SKM-1 (cell line): ENCODE results near the gene NUP62.

Experiments
- DNase-seq: peaks from one replicate; lab custom pipeline; 2025; ENCODE audit not compliant: unreplicated experiment; lab: John Stamatoyannopoulos, UW

Gene NUP62

DNA sequence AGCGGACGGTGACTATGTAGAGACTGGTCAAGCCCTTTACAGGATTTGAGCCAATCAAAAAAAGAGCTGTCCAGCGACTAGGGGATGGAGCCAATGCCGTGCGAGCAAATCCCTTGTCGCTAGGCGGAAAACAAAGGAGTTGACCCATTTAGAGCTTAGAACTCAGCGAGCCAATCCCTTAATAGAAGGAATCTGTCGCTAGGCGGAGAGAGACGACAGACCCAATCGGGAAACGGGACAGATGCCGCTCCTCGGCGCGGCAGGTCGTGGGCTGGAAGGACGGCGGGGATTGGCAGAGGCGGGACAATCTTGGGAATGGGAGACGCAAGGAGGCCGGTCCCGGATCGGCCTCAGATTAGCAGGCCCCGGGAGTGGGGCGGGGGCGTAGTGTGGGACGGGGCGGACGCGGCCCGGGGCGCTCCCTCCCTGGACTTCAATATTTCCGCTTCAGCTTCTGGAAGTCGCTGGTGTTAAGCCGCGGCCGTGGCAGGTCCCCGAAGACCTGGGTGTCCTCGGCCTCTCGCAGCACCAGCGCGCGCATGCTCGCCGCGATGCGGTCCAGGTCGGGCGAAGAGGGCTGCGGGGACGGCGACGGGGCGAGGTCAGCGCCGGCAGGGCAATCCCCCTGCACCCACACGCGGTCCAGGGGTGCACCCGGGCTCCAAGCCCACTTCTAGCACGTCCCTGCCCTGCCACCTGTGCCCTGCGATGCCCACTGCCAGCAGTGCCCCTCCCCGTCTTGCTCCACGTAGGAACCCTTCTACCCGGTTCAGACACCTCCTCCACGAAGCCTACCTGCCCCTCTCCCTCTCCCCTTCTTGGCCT lies 59.6 kb downstream of the NUP62 start:
- peak; percentile 96 for DNase-seq

DNA sequence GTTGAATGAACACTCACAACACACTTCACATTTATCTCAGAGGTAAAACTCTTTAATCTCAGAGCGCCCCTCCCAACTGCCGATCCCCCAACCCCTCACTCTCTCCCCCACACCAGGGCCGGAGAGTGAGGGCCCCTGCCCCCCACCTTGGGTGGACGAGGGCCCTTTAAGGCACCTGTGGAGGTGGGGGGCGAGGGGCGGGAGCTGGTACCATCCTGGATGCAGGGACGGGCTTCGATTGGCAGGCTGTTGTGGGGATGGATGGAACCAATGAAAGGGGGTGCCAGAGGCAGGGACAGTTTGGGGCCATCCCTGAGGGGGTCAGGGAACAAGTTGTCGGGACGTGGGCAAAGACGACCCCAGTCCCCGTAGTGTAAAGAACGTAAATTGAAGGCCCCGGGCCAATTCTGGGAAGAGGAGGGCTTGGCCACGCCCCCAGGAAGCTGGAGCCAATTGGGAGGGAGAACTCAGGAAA lies 60.3 kb downstream of the NUP62 start:
- DNase-seq = no peak

DNA sequence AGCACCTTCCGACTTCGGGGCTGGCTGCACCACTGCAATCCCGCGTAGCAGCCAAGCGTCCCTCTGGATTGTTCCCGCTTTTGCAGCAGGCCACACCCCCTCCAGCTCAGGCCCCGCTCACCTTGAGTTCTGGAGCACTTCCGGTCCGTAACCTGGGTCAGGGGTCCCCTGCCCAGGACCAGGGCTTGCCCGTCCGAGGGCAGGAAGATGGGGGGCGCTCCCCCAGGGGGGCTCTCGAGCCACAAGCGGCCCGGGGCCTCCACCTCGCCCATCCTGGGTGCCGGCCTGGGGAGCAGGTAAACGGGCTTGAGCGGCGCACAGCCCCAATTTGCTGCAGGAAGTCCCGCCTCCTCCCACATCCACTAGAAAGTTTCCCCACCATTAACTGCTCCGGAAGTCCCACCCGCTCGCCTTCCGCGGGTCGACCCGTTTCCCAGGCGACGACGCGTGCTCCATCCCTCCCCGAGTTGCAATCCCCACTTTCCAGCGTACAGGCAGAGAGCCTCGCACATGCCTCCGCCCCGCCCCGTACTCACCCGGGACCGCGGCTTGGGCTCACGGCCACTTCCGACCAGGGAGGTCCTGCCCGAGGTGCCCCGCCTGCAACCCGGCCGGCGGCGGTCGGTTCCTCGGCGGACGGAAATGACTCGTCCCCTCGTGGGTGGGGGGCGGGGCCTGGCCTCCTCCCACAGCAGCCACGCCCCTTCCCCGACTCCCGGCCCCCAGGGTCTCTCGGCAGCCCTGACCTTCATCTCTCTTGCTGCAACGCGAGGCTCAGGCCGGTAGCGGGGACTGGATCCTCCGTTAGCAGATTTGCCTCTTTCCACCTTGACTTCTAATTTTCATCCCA lies 62.1 kb downstream of the NUP62 start, which contains the start of gene PNKP:
Gene PNKP, minus strand, starts transcription at position 644 of the 850 bp plus-strand sequence. Its CDS starts 372 bp downstream, at position 272.
- DNase-seq = peak; percentile 54

DNA sequence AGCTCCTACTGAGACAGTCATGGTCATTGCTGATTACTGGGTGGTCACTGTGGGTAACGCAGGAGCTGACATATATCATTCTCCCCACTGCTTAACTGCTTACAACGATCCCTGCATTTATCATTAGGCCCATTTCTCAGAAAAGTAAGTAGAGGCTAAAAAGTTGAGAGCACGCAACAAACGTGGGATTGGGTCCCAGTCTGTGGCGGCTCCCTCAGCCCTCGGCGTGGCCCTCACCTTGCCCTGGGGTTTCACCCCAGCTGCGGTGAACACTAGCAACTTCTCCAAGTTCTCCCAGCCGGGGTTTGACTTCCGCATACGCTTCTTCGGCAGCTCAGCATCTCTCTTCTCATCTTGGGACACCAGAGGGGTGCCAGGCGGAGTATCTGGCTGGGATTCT lies 64.4 kb downstream of the NUP62 start:
- DNase-seq = no peak

DNA sequence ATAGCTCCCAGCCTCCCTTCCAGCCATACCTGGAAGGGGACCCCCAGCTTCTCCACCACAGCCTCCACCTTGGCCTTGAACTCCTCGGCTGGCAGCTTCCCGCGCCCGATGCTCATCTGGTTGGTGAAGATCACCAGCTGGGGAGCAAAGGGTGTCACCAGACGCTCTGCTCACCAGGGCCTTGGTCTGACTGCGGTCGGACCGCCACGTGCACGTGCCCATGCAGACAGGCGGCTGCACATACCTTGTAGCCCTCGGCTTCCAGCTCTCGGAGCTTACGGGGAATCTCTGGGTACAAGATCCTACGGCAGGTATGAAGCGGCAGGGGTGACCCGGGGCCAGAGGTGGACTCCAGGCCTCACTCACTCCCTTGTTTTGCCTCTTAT lies 65.4 kb downstream of the NUP62 start:
- DNase-seq = no peak

DNA sequence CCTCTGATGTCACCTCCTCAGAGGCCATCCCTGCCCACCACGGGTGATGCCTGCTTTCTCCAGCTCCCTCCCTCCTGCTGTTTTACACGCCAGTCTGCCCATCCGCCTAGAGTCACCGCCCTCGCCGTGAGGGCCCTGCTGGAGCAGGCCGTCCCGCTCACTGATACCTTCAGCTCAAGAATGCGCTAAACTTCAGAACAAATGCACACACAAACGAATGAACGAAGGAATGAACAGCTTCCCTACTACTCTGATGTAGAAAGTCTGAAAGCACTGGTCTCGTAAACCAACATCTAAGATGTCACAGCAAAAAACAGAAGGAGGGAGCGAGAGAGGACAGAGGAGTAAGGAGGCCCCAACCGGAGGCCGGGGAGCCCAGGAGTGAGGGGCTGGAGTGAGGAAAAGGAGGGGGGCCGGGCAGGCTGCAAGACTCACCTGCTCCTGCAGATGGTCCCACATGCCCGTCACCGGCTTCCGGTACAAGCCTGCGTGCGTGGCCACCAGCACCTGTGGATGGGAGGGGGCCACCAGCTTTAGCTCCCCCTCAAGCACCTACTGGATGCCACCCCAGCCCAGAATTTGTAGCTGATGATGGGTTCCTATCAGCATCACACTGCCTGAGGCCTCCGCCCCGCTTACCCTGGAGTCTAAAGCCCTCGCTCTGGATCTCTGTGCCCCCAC lies 65.9 kb downstream of the NUP62 start:
- no peak for DNase-seq

DNA sequence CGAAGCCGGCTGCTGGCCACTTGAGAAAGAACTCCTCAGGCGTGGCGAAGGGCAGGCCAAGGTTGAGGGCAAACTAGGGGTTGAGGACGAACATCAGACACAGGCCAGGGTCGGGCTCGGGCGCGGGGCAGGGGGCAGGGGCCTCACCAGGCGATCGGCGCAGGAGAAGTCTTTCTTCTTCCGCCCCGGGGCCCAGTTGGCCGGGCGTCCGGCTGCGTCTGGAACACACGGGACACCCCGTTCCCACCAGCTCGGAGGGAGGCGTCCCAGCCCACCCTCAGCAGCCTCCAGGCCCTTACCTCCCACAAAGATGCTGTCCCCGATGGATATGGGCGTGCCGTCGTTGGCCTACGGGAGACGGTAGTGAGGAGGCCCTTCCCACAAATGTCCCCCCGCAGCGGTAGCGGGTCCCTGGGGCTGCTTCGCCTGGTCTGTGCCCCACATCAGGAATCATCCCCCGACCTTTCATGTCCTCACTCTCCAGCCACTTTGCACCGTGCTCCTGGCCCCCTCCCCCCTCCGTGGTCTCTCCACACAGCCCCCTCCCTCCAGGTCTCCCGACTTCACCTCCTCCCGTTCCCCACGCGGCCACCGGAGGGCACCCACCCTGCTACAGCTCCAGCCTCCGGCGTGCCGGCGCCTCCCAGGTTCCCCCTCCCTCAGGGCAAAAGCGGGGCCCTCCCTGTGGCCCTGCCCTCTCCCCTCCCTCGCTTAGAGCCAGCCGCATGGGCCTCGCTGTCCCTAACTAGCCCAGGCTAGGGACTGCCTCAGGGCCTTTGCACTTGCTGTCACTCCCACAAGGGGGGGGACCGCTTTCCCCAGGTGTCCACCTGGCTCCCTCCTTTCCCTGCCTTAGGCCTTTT lies 66.7 kb downstream of the NUP62 start:
- no peak for DNase-seq

DNA sequence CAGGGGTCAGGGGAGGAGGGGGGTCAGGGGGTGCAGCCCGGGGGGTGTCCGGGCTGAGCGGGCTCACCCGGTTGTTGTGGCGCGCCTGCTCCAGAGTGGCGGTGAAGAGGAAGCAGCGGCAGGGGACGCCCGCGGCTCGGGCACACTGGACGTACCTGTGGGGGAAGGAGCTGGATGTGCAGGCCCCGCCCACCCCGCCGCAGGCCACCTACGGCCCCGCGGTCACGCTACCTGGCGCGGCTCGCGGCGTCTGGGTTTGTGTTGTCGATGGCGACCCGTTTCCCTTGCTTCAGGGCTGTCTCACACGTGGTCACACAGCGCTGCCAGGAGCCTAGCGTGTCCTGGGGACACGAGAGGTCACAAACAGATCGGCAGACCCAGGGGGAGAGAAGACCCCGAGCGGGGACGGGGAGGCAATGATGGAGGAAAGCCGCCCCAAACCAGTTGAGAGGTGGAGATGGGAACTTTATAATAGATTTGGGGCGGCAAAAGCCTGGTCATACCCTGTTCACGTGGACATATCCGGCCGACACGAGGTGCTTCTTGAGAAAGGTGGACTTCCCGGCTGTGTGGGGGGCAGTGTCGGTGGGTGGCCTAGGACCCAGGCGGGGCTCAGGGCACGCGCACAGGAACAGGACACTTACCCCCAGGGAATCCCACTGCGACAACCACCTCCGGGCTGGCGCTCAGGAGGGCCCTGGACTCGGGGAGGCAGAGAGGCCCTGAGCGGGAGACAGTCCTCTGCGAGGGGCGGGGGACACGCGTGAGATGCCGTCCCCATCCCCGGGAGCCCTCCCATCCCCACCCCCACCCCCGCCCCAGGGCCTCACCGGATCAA lies 67.5 kb downstream of the NUP62 start:
- DNase-seq = no peak

DNA sequence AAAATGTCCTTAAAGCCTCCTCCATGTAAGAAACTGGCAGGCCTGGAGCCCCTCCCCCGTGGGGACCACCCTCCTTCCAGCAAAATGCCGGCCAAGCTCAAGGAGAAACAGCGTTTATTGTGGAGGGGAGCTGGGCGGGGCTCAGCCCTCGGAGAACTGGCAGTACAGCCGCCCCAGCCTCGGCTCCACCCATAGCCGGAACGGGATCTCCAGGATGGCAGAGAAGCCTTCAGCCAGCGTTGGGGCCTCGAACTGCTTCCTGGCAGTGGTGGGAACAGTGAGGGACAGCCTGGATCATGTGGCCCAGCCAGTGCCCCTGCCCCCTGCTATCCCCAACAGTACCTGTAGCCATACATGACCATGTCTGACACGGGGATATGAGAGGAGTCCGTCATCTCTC lies 68.2 kb downstream of the NUP62 start:
- DNase-seq = no peak

DNA sequence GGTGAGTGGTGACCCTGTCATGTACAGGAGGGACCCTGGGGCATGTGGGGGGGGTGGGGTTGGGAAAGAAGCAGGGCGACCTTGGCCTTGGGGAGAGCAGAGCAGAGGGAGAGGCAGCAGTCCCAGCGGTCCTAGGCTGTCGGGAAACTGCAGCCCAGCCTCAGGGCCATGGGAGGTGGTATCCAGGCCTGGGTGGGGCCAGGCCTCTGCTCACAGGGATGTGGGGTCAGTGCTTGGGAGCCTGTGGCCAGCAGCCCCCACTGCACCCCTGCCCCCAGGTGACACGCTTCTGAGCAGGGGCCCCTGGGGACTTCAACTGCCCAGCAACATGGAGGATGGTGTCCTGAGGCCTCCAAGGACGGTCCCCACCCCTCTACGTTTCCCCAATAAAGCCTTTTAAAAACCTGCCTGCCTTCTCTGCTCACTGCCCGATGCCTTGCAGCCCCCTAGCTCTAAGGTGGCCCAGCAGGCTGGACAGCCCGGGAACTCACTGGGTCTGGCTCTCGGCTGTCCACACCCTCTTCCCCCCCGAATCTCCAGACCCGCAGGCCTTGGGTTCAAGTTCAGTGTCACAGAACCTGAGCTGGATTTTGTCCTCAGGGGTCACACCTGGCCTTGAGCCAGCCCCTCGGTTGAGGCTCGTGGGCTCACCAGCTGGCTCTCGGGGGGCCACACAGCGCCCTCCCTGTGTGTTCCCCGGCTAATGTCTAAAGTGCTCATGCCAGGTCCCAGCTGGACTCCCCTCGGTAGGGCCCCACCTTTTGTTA lies 68.8 kb downstream of the NUP62 start:
- no peak for DNase-seq

DNA sequence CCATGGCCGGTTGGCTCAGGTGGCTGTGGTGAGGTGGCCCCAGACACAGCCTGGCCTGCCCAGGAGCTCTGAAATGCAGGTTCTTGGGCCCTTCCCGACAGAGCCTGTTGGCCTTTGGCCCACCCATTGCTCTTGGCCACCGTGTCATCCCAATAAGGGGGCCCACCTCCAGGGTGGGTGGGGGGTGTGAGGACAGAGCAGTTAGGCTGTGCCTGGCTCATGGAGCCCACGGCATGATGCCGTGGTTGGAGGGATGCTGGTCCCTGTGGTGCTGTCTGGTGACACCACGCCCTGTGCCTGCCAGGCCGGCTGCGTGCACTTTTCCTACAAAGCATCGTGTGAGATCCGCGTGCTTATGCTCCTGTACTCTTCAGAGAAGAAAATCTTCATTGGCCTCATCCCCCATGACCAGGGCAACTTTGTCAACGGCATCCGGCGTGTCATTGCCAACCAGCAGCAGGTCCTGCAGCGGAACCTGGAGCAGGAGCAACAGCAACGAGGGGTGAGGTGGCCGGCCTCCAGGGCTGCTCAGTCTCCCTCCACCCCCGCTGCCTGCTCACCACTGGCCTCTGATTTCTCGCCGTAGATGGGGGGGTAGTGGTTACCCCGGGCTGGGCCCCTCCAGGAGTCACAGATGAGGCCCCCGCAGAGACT lies 69.5 kb downstream of the NUP62 start:
- DNase-seq = no peak

DNA sequence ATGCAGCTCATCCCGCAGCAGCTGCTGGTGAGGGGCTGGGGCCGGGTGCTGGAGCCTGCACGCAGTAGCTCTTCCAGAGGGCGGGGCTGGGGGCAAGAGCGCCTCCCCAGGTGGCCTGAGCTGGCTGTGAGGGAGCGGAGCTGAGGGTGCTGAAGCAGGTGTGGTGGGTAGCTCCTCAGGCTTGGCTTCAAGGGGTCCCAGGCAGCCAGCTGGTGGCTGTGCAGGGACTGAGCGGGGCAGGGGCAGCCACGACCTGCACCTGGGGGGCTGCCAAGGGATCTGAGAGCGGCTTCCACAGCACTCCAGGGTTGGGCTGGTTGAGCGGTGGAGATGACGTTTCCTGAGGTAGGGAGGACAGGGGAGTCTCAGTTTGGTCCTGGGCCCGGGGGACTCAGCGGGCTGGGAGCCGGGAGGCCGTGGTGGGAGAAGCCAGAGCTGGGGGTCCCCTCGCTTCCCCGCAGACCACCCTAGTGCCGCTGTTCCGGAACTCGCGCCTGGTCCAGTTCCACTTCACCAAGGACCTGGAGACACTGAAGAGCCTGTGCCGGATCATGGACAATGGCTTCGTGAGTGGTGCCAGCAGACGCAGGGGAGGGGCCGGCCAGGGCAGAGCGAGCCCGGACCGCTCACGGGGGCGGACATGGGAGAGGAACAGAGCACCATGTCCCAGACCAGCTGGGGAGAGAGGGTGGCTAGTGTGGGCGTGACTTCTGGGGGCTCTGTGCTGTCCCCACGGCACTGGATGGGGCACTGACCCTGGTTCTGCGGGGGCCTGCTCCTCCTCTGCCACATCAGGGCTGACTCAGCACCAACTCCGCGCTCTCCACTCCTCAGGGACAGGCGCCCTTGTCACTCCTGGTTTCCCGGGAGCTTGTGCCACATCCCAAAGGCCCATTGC lies 71.0 kb downstream of the NUP62 start:
- no peak for DNase-seq

DNA sequence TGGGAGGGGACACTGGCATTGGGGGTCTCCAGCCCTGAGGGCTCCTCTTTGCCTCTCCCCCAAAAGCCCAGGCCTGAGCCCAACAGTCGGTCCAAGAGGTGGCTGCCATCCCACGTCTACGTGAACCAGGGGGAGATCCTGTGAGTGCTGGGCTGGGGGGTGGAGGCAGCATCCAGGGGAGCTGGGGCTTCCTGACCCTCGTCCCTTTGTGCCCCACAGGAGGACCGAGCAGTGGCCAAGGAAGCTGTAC lies 71.5 kb downstream of the NUP62 start:
- no peak for DNase-seq

DNA sequence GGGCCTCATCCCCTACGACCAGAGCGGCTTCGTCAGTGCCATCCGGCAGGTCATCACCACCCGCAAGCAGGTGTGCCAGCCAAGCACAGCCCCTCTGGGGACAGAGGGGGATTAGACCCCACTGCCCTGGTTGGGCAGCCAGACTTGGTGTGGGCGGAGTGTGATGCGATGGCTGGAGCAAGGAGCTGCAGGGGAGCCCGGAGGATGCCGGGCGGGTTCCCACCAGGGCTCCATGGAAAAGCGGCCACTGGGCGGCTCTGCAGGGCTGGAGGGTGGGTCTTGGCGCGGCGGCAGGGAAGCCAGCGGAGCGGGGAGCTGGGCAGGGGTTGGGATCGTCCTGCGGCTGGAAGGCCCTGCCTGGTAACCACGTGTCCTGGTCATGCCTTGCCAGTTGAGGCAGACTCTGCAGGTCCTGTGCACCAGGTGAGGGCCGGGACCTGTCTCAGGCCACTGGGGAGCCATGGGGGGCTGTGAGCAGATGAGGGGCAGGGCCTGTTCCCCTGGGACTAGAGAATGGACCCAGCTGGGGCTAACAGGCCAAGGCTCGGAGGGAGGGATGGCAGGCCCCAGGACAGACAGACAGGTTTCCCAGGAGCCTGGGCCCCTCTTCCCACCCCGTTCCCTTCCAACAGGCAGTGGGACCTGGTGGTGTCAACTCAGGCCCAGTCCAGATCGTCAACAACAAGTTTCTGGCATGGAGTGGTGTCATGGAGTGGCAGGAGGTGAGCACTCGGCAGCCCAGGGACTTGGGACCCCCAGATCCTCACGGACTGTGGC lies 72.1 kb downstream of the NUP62 start:
- no peak for DNase-seq
